ENCODE data around the gene FIBP. TPM values are rescaled to one million over a fixed set of nuclear protein-coding genes. Genes with fewer than 3 reads are reported as not detected.
A peak's percentile ranks its signal among the peaks of the same experiment; 100 is the strongest.

FIBP gene
- total and polyA plus RNA-seq, 2 of the 4 experiments (the other 2 are of a cell fraction), result 141 to 182 TPM

DNA sequence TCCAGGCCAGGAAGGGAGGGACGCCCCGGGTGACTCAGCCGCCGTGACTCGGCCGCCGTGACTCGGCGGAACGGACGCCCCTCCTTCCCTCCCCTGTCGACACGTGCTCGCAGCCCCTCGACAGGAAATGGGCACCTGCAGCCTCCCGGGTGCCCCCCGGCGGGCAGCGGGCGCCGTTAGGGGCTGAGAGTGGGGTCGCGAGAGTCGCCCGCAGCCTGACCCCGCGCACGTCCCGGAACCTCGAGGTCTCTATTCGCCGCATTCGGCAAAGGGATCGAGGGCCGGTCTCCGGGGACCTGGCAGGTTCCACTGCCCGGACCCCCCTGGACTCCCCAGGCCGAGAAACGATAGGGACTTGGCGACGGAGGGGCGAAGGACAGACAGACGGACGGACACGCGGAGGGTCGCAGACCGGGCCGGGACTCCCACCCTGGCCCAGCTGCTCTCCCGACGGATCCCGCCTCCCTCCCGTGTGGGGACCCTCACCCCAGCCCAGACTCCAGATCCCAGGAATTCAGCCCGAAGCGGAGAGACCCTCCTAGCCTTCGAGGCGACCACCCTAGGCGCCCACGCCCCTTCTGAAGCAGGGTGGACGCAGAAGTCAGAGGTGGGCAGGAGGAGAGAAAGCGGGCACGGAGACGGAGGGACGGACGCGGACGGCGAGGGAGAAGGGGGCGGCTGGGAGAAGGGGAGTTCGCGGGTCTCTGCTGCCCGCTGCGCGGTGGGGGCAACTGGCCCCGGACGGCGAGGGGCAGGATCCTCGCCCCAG is 11.3 kb upstream of the FIBP start (continued):
- TF ChIP-seq, protein P1, sequence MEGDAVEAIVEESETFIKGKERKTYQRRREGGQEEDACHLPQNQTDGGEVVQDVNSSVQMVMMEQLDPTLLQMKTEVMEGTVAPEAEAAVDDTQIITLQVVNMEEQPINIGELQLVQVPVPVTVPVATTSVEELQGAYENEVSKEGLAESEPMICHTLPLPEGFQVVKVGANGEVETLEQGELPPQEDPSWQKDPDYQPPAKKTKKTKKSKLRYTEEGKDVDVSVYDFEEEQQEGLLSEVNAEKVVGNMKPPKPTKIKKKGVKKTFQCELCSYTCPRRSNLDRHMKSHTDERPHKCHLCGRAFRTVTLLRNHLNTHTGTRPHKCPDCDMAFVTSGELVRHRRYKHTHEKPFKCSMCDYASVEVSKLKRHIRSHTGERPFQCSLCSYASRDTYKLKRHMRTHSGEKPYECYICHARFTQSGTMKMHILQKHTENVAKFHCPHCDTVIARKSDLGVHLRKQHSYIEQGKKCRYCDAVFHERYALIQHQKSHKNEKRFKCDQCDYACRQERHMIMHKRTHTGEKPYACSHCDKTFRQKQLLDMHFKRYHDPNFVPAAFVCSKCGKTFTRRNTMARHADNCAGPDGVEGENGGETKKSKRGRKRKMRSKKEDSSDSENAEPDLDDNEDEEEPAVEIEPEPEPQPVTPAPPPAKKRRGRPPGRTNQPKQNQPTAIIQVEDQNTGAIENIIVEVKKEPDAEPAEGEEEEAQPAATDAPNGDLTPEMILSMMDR (conservative IDR thresholded peaks at IDR 0.05; ENCODE audit: low read depth, low read length), result peak; percentile 25; the same call in 1 of the 2 replicates
